ENCODE results near the gene TRMT11.

The TRMT11 gene

GRCh38 chr6:126040394-126040793, 54.1 kb downstream of the TRMT11 start:
- Histone ChIP-seq H3K9me2 (replicated peaks; ENCODE audit: insufficient read depth, low read length) (no peaks in the 10 kb centered on the region), H3K27ac (ENCODE audit: low read length) (no peak overlapping the region), H3K79me2 (ENCODE audit: low read length) (no peaks in the 10 kb centered on the region), H3K4me3 (ENCODE audit: low read length) (no peak overlapping the region), H3K9ac (ENCODE audit: low read length) (no peak overlapping the region), H3K4me2 (ENCODE audit: low read depth, low read length) (no peak overlapping the region), H4K20me1 (ENCODE audit: insufficient read depth, low read length) (no peaks in the 10 kb centered on the region), H2AFZ (ENCODE audit: low read length) (no peak overlapping the region), H3F3A (ENCODE audit: insufficient read depth, low read length) (no peaks in the 10 kb centered on the region), H3K4me1 (ENCODE audit: low read length) (no peaks in the 10 kb centered on the region), H3K27me3 (replicated peaks; ENCODE audit: insufficient read depth, low read length) (no peaks in the 10 kb centered on the region), H3K36me3 (replicated peaks; ENCODE audit: insufficient read depth, low read length) (no peaks in the 10 kb centered on the region), H3K9me3 (replicated peaks; ENCODE audit: insufficient read depth, low read length) (no peaks in the 10 kb centered on the region)
- DNase-seq: no peak
- TF ChIP-seq EZH2phosphoT487 (IDR thresholded peaks at IDR 0.05; ENCODE audit: low read length) (no peak), CTCF (IDR thresholded peaks at IDR 0.05; ENCODE audit: low read length) (no peak), EZH2 (optimal IDR thresholded peaks at IDR 0.05; ENCODE audit: low read depth, low read length) (no peak)

GRCh38 chr6:126040826-126041225, 54.5 kb downstream of the TRMT11 start:
- TF ChIP-seq CTCF (IDR thresholded peaks at IDR 0.05; ENCODE audit: low read length): no peak
- TF ChIP-seq EZH2phosphoT487 (IDR thresholded peaks at IDR 0.05; ENCODE audit: low read length): no peak
- TF ChIP-seq EZH2 (optimal IDR thresholded peaks at IDR 0.05; ENCODE audit: low read depth, low read length): no peak
- Histone ChIP-seq H3K9me2 (replicated peaks; ENCODE audit: insufficient read depth, low read length) (no peaks in the 10 kb centered on the region), H4K20me1 (ENCODE audit: insufficient read depth, low read length) (no peaks in the 10 kb centered on the region), H3K4me3 (ENCODE audit: low read length) (no peak overlapping the region), H3K9me3 (replicated peaks; ENCODE audit: insufficient read depth, low read length) (no peaks in the 10 kb centered on the region), H3F3A (ENCODE audit: insufficient read depth, low read length) (no peaks in the 10 kb centered on the region), H3K36me3 (replicated peaks; ENCODE audit: insufficient read depth, low read length) (no peaks in the 10 kb centered on the region), H3K27me3 (replicated peaks; ENCODE audit: insufficient read depth, low read length) (no peaks in the 10 kb centered on the region), H3K9ac (ENCODE audit: low read length) (no peak overlapping the region), H3K4me1 (ENCODE audit: low read length) (no peaks in the 10 kb centered on the region), H3K4me2 (ENCODE audit: low read depth, low read length) (no peak overlapping the region), H3K79me2 (ENCODE audit: low read length) (no peaks in the 10 kb centered on the region), H3K27ac (ENCODE audit: low read length) (no peak overlapping the region), H2AFZ (ENCODE audit: low read length) (no peak overlapping the region)
- DNase-seq: no peak

- no peaks in the 10 kb centered on the region for H3F3A ChIP-seq (ENCODE audit: insufficient read depth, low read length)
- H2AFZ ChIP-seq (ENCODE audit: low read length): no peak overlapping the region
- no peak for DNase-seq
- H3K9me2 ChIP-seq (replicated peaks; ENCODE audit: insufficient read depth, low read length): no peaks in the 10 kb centered on the region
- no peaks in the 10 kb centered on the region for H3K9me3 ChIP-seq (replicated peaks; ENCODE audit: insufficient read depth, low read length)
- no peak for TF ChIP-seq EZH2 (optimal IDR thresholded peaks at IDR 0.05; ENCODE audit: low read depth, low read length)
- no peak for TF ChIP-seq CTCF (IDR thresholded peaks at IDR 0.05; ENCODE audit: low read length)
- TF ChIP-seq EZH2phosphoT487 (IDR thresholded peaks at IDR 0.05; ENCODE audit: low read length): no peak
- H4K20me1 ChIP-seq (ENCODE audit: insufficient read depth, low read length): no peaks in the 10 kb centered on the region
- H3K4me1 ChIP-seq (ENCODE audit: low read length): no peaks in the 10 kb centered on the region
- H3K9ac ChIP-seq (ENCODE audit: low read length): no peak overlapping the region
- no peak overlapping the region for H3K27ac ChIP-seq (ENCODE audit: low read length)
- H3K4me2 ChIP-seq (ENCODE audit: low read depth, low read length): no peak overlapping the region
- no peaks in the 10 kb centered on the region for H3K79me2 ChIP-seq (ENCODE audit: low read length)
- H3K4me3 ChIP-seq (ENCODE audit: low read length): no peak overlapping the region
- H3K36me3 ChIP-seq (replicated peaks; ENCODE audit: insufficient read depth, low read length): no peaks in the 10 kb centered on the region
- H3K27me3 ChIP-seq (replicated peaks; ENCODE audit: insufficient read depth, low read length): no peaks in the 10 kb centered on the region
Measured at GRCh38 chr6:126041516-126041915, 55.2 kb downstream of the TRMT11 start.
